H1 (cell line): Measurements from ENCODE around the gene RAB11B. TPM values are rescaled to one million over a fixed set of nuclear protein-coding genes. Genes with fewer than 3 reads are reported as not detected.

Experiments
- CTCF ChIA-PET: fragments of 300-600 bp; sonication (Branson Sonifier 250); formaldehyde crosslinking; loops from one replicate; lab custom pipeline; 2021; ENCODE audit not compliant: partially characterized antibody; lab: Charles Lee
- POLR2A ChIA-PET: fragments of 300-600 bp; sonication (Branson Sonifier 250); formaldehyde crosslinking; loops from one replicate; lab custom pipeline; 2021; ENCODE audit warnings: inconsistent platforms; ENCODE audit not compliant: partially characterized antibody; lab: Charles Lee
- DNase-seq, 2 experiments: peaks; one replicate each; pipeline versions ENCODE4 v3.0.0 to v3.0.0-alpha.2; 2010 to 2022; ENCODE audit warnings: low spot score in 2 of 2, low read depth in 1 of 2, mixed read lengths in 1 of 2
- FAIRE-seq: peaks from 2 replicates; lab custom pipeline; 2011; peaks lifted over from hg19 to GRCh38; lab: Jason Lieb, UNC
- H2AFZ ChIP-seq: 2 replicates; pipeline ENCODE4 v1.8.1; 2012; ENCODE audit warnings: low read length, inconsistent platforms
- H2AK5ac ChIP-seq: 2 replicates; pipeline ENCODE4 v1.6.1; 2013; ENCODE audit warnings: low read depth, low read length
- H2BK120ac ChIP-seq: replicated peaks from 2 replicates; pipeline ENCODE3; 2013; ENCODE audit warnings: low read depth, low read length, inconsistent platforms
- H2BK12ac ChIP-seq: 2 replicates; pipeline ENCODE4 v1.6.1; 2013; ENCODE audit warnings: low read depth, low read length
- H2BK15ac ChIP-seq: 2 replicates; pipeline ENCODE4 v1.6.1; 2013; ENCODE audit warnings: low read length
- H2BK20ac ChIP-seq: 2 replicates; pipeline ENCODE4 v1.6.1; 2013; ENCODE audit warnings: low read length
- H2BK5ac ChIP-seq: 2 replicates; pipeline ENCODE4 v1.6.1; 2013; ENCODE audit warnings: low read depth, low read length
- H3K14ac ChIP-seq: 2 replicates; pipeline ENCODE4 v1.6.1; 2013; ENCODE audit warnings: inconsistent platforms; ENCODE audit not compliant: insufficient read length
- H3K18ac ChIP-seq: 2 replicates; pipeline ENCODE4 v1.6.1; 2013; ENCODE audit warnings: low read length; ENCODE audit errors: extremely low read depth
- H3K23ac ChIP-seq: 2 replicates; pipeline ENCODE4 v1.6.1; 2013; ENCODE audit warnings: inconsistent platforms; ENCODE audit not compliant: insufficient read length
- H3K23me2 ChIP-seq: 2 replicates; pipeline ENCODE4 v1.6.1; 2013; ENCODE audit warnings: low read depth, low read length
- H3K27ac ChIP-seq: 2 replicates; pipeline ENCODE4 v1.6.1; 2011; ENCODE audit warnings: low read depth, low read length, inconsistent platforms
- H3K27me3 ChIP-seq, 4 experiments: replicated peaks in 1 of 4; 1 replicate in 1 of 4; 2 replicates in 3 of 4; pipeline versions ENCODE4 v1.6.1 to v1.8.1; 2011 to 2013; ENCODE audit warnings: low read length in 3 of 4, mild to moderate bottlenecking in 3 of 4, inconsistent platforms in 2 of 4, mixed read lengths in 2 of 4, moderate library complexity in 1 of 4; ENCODE audit not compliant: control insufficient read depth in 3 of 4, insufficient read depth in 3 of 4; ENCODE audit errors: extremely low read depth in 1 of 4
- H3K36me3 ChIP-seq, 4 experiments: 2 replicates each; pipeline versions ENCODE4 v1.6.1 to v1.8.1; 2011 to 2013; ENCODE audit warnings: mild to moderate bottlenecking in 4 of 4, low read length in 3 of 4, moderate library complexity in 2 of 4, control low read depth in 1 of 4, inconsistent platforms in 1 of 4; ENCODE audit not compliant: insufficient read depth in 4 of 4, control insufficient read depth in 2 of 4
- H3K4ac ChIP-seq: replicated peaks from 2 replicates; pipeline ENCODE3; 2013; ENCODE audit warnings: low read length, low read depth, mixed read lengths, inconsistent platforms; ENCODE audit not compliant: insufficient read length
- H3K4me1 ChIP-seq, 4 experiments: replicated peaks in 1 of 4; 1 replicate in 1 of 4; 2 replicates in 3 of 4; pipeline versions ENCODE4 v1.6.1 to v1.8.1; 2011 to 2013; ENCODE audit warnings: low read length in 3 of 4, inconsistent platforms in 2 of 4, mixed read lengths in 1 of 4; ENCODE audit not compliant: insufficient read depth in 4 of 4, control insufficient read depth in 3 of 4
- H3K4me2 ChIP-seq, 2 experiments: 2 replicates each; pipeline versions ENCODE4 v1.6.1 to v1.8.1; 2011 to 2013; ENCODE audit warnings: low read depth in 2 of 2, low read length in 2 of 2, control low read depth in 1 of 2, inconsistent platforms in 1 of 2, mild to moderate bottlenecking in 1 of 2; ENCODE audit not compliant: insufficient read depth in 1 of 2
- H3K4me3 ChIP-seq, 4 experiments: fragments of 200-600, 300-600 bp in 1 of 4; sonication (generic), shearing (Covaris generic), sonication (Bioruptor Twin) in 1 of 4; 2 replicates each; pipeline versions ENCODE4 v1.5.1 to v1.8.1; 2011 to 2016; ENCODE audit warnings: low read length in 4 of 4, low read depth in 3 of 4, control low read depth in 2 of 4, inconsistent platforms in 2 of 4, mild to moderate bottlenecking in 2 of 4, mixed read lengths in 1 of 4, moderate library complexity in 1 of 4; ENCODE audit not compliant: insufficient read depth in 2 of 4; ENCODE audit errors: extremely low read depth in 1 of 4
- H3K56ac ChIP-seq: replicated peaks from 2 replicates; pipeline ENCODE3; 2013; ENCODE audit warnings: low read depth, mild to moderate bottlenecking, mixed read lengths, low read length, inconsistent platforms; ENCODE audit not compliant: insufficient read length
- H3K79me1 ChIP-seq: 2 replicates; pipeline ENCODE4 v1.6.1; 2013; ENCODE audit warnings: low read depth, low read length, control low read depth
- H3K79me2 ChIP-seq, 2 experiments: 2 replicates each; pipeline versions ENCODE4 v1.6.1 to v1.8.1; 2012 to 2013; ENCODE audit warnings: low read length in 2 of 2, mild to moderate bottlenecking in 2 of 2, inconsistent platforms in 1 of 2; ENCODE audit not compliant: insufficient read depth in 2 of 2, control insufficient read depth in 1 of 2
- H3K9ac ChIP-seq, 4 experiments: replicated peaks in 1 of 4; 1 replicate in 1 of 4; 2 replicates in 3 of 4; pipeline versions ENCODE4 v1.6.1 to v1.8.1; 2011 to 2013; ENCODE audit warnings: low read depth in 3 of 4, low read length in 3 of 4, control low read depth in 2 of 4, mild to moderate bottlenecking in 2 of 4, moderate library complexity in 2 of 4, inconsistent platforms in 1 of 4; ENCODE audit errors: extremely low read depth in 1 of 4
- H3K9me3 ChIP-seq, 2 experiments: 2 replicates each; pipeline versions ENCODE4 v1.6.1 to v1.8.1; 2012 to 2013; ENCODE audit warnings: mild to moderate bottlenecking in 2 of 2, moderate library complexity in 2 of 2, control low read depth in 1 of 2, inconsistent platforms in 1 of 2, low read depth in 1 of 2, low read length in 1 of 2, mixed read lengths in 1 of 2; ENCODE audit not compliant: insufficient read depth in 2 of 2
- H4K20me1 ChIP-seq, 2 experiments: replicated peaks in 1 of 2; 2 replicates each; pipeline versions ENCODE3 to v1.8.1; 2011 to 2013; ENCODE audit warnings: inconsistent platforms in 2 of 2, low read length in 2 of 2, mild to moderate bottlenecking in 1 of 2; ENCODE audit not compliant: insufficient read depth in 2 of 2, control insufficient read depth in 1 of 2
- H4K5ac ChIP-seq: 2 replicates; pipeline ENCODE4 v1.6.1; 2013; ENCODE audit warnings: low read length, low read depth, mixed read lengths, inconsistent platforms; ENCODE audit not compliant: insufficient read length
- H4K8ac ChIP-seq: 2 replicates; pipeline ENCODE4 v1.8.0; 2013; ENCODE audit warnings: mild to moderate bottlenecking, moderate library complexity, low read length, inconsistent platforms; ENCODE audit not compliant: insufficient read depth; ENCODE audit errors: extremely low read depth
- H4K91ac ChIP-seq: replicated peaks from 2 replicates; pipeline ENCODE3; 2013; ENCODE audit warnings: low read length, mixed read lengths, inconsistent platforms; ENCODE audit not compliant: insufficient read length
- ASH2L ChIP-seq: fragments of 200-600, 300-600 bp; sonication (generic); IDR thresholded peaks from one replicate; pipeline ENCODE4 v1.7.1; 2017; ENCODE audit warnings: low read length
- ATF3 ChIP-seq: IDR thresholded peaks from 2 replicates; pipeline ENCODE4 v1.6.1; 2011; ENCODE audit warnings: low read depth, mild to moderate bottlenecking, low read length; ENCODE audit not compliant: insufficient read depth
- HDAC6 ChIP-seq: IDR thresholded peaks from one replicate; pipeline ENCODE4 v1.7.1; 2012; ENCODE audit warnings: low read depth, mild to moderate bottlenecking, inconsistent platforms, low read length, moderate library complexity
- NRF1 ChIP-seq: IDR thresholded peaks from 2 replicates; pipeline ENCODE4 v1.6.1; 2011; ENCODE audit warnings: mild to moderate bottlenecking, low read depth, low read length, improper control_type of control experiment
- POLR2A ChIP-seq, 2 experiments: IDR thresholded peaks; 1 replicate in 1 of 2; 2 replicates in 1 of 2; pipeline ENCODE4 v1.6.1; 2011; ENCODE audit warnings: low read depth in 2 of 2, low read length in 2 of 2, mild to moderate bottlenecking in 2 of 2; ENCODE audit errors: control extremely low read depth in 1 of 2
- POLR2AphosphoS5 ChIP-seq: IDR thresholded peaks from 2 replicates; pipeline ENCODE4 v1.6.1; 2011; ENCODE audit warnings: low read depth, low read length
- RAD21 ChIP-seq, 2 experiments: IDR thresholded peaks in 1 of 2; conservative IDR thresholded peaks in 1 of 2; 2 replicates each; pipeline ENCODE4 v1.6.1; 2011; ENCODE audit warnings: low read depth in 2 of 2, low read length in 2 of 2, improper control_type of control experiment in 1 of 2, inconsistent platforms in 1 of 2, mild to moderate bottlenecking in 1 of 2, moderate library complexity in 1 of 2
- SIX5 ChIP-seq: IDR thresholded peaks from 2 replicates; pipeline ENCODE4 v1.6.1; 2011; ENCODE audit warnings: mild to moderate bottlenecking, low read depth, low read length
- SP4 ChIP-seq: IDR thresholded peaks from 2 replicates; pipeline ENCODE4 v1.6.1; 2012; ENCODE audit warnings: low read length, inconsistent platforms
- SRF ChIP-seq: IDR thresholded peaks from 2 replicates; pipeline ENCODE4 v1.6.1; 2011; ENCODE audit warnings: mild to moderate bottlenecking, low read depth, low read length, moderate library complexity
- TAF7 ChIP-seq: optimal IDR thresholded peaks from 2 replicates; pipeline ENCODE3; 2011; ENCODE audit warnings: low read depth, mild to moderate bottlenecking, inconsistent platforms, low read length, moderate library complexity, borderline replicate concordance
- YY1 ChIP-seq: IDR thresholded peaks from 2 replicates; pipeline ENCODE4 v1.6.1; 2011; ENCODE audit warnings: low read depth, mild to moderate bottlenecking, low read length
- WGBS, 2 experiments: shearing (Covaris generic) in 1 of 2; methylation state at CpG; one replicate each; pipeline versions ENCODE4 v1.1.6 to v1.1.7; 2013 to 2015; ENCODE audit warnings: low lambda C conversion rate in 2 of 2, mixed read lengths in 2 of 2, inconsistent platforms in 1 of 2, low coverage in 1 of 2, missing lambda C conversion rate in 1 of 2; ENCODE audit not compliant: insufficient replicate concordance in 2 of 2, insufficient coverage in 1 of 2, insufficient read length in 1 of 2; ENCODE audit errors: extremely low coverage in 1 of 2, missing lambda C conversion rate in 1 of 2; 5-methylcytosine and 5-hydroxymethylcytosine counted together
- polyA plus RNA-seq, 7 experiments: library from polyadenylated mRNA; depleted of rRNA in 3 of 7; stranded (reverse) in 5 of 7; unstranded in 2 of 7; fragments of >200 nt in 5 of 7; fragments of 200-250 nt in 2 of 7; gene quantifications; 1 replicate in 5 of 7; 2 replicates in 1 of 7; 4 replicates in 1 of 7; pipeline versions ENCODE4 v1.2.1 to v1.2.3, GENCODE V29; 2011 to 2013; ENCODE audit warnings: missing spikeins in 2 of 7, mixed read lengths in 2 of 7
- total RNA-seq: library from RNA; stranded (reverse); fragmentation: NEBNext Ultra II Directional; extraction: Animal tissue kit (Norgen Biotek cat#: 25700); gene quantifications from 2 replicates; pipeline ENCODE4 v1.2.1, GENCODE V29; 2021

The RAB11B gene
- total and polyA plus RNA-seq, 2 of the 8 experiments (the other 6 are each of a cell fraction or from before 2014, with no cell fraction given) = 50.2 to 85.8 TPM

- Histone ChIP-seq H3K79me1 (no peaks in the 10 kb centered on the region), H2AK5ac (no peak within 1 kb of the TSS), H2AFZ (peak within 1 kb of the TSS; percentile 71; the same call in 1 of the 2 replicates), H3K4me2 (peak within 1 kb of the TSS; percentile 81 to 89), H3K9me3 (no peaks in the 10 kb centered on the region), H4K20me1 (no peaks in the 10 kb centered on the region), H3K36me3 (no peaks in the 10 kb centered on the region), H3K4ac (no peak within 1 kb of the TSS), H3K23me2 (peaks cover 5% of the 10 kb centered on the region; the same call in 1 of the 2 replicates), H3K27ac (no peak within 1 kb of the TSS), H2BK120ac (no peak within 1 kb of the TSS), H2BK15ac (no peak within 1 kb of the TSS), H2BK20ac (no peak within 1 kb of the TSS), H3K9ac (peak within 1 kb of the TSS in 2 of 4 experiments; percentile 4 to 45; a peak in 2 of 7 replicates), H3K18ac (no peak within 1 kb of the TSS), H4K8ac (peak within 1 kb of the TSS; percentile 53; the same call in 1 of the 2 replicates), H3K14ac (no peak within 1 kb of the TSS), H3K27me3 (no peaks in the 10 kb centered on the region), H3K56ac (no peak within 1 kb of the TSS), H3K4me1 (peaks cover 0 to 3% (median under 1%) of the 10 kb centered on the region in 4 experiments; a peak in 3 of 7 replicates), H2BK5ac (no peak within 1 kb of the TSS), H2BK12ac (no peak within 1 kb of the TSS), H3K23ac (no peak within 1 kb of the TSS), H3K4me3 (peak within 1 kb of the TSS; percentile 65 to 83 (median 68)), H3K79me2 (no peaks in the 10 kb centered on the region), H4K91ac (no peak within 1 kb of the TSS), H4K5ac (no peak within 1 kb of the TSS)
- ChIA-PET POLR2A (interaction anchor here (0.6 to 3.6 kb wide), 8 partner anchors 21 to 97 kb away, joined by 3 to 19 read pairs (median 4); partner anchors contain the start of genes HNRNPM, NDUFA7 and RPS28), CTCF (interaction anchor here (0.6 to 3.0 kb wide), 13 partner anchors 12 to 190 kb away, joined by 3 to 24 read pairs (median 5); no protein-coding TSS in a partner anchor)
- FAIRE-seq (no peak), DNase-seq (peak; percentile 96)
- WGBS, 2 experiments = 19% methylated on average over 39 of the region's 89 CpGs; no CpG with 5 or more reads in 1 of the 2 experiments
- TF ChIP-seq ATF3 (no peak), POLR2A (IDR thresholded peaks at IDR 0.05; ENCODE audit: control extremely low read depth in 1 of 2, low read depth in 2 of 2, low read length in 2 of 2) (no peak), NRF1 (no peak), TAF7 (no peak), SIX5 (no peak), YY1 (no peak), SP4 (peak; percentile 94), POLR2AphosphoS5 (no peak), SRF (no peak), RAD21 (IDR thresholded peaks at IDR 0.05 in 1 of 2, conservative IDR thresholded peaks at IDR 0.05 in 1 of 2; ENCODE audit: low read depth in 2 of 2, low read length in 2 of 2) (peak in 1 of 2 experiments; percentile 52; a peak in 2 of 4 replicates), HDAC6 (no peak), ASH2L (no peak)
These were observed 22.8 kb downstream of the RAB11B start, which contains the start of gene MARCHF2 for GRCh38 chr19:8412783-8413628. MARCHF2 (plus strand) TSS chr19:8413305; CDS start chr19:8421841, 8,536 bp downstream.
